MM.1S (cell line): ENCODE measurements around the gene SLC3A2.
"Not testable (repeated sequence)": the region's sequence is repeated elsewhere in the genome, so short reads cannot be mapped to it uniquely, and the experiment has no call there.

Experiments
- DNase-seq: peaks from one replicate; pipeline ENCODE4 v3.0.0-alpha.2; 2015
- H2AFZ ChIP-seq: fragments of 300-600 bp; sonication (generic); 2 replicates; pipeline ENCODE4 v1.6.0; 2016; ENCODE audit warnings: antibody characterized with exemption, low read length
- H3F3A ChIP-seq: fragments of 300-600 bp; sonication (generic); 2 replicates; pipeline ENCODE4 v1.6.1; 2016; ENCODE audit warnings: mild to moderate bottlenecking, antibody characterized with exemption, low read length, moderate library complexity, mixed read lengths; ENCODE audit not compliant: insufficient read depth
- H3K27ac ChIP-seq: fragments of 300-600 bp; sonication (generic); 2 replicates; pipeline ENCODE4 v1.5.1; 2016; ENCODE audit warnings: mild to moderate bottlenecking, low read length
- H3K27me3 ChIP-seq: fragments of 300-600 bp; sonication (generic); replicated peaks from 2 replicates; pipeline ENCODE4 v1.6.0; 2016; ENCODE audit warnings: low read length; ENCODE audit not compliant: insufficient read depth
- H3K36me3 ChIP-seq: fragments of 300-600 bp; sonication (generic); replicated peaks from 2 replicates; pipeline ENCODE4 v1.6.1; 2016; ENCODE audit warnings: mild to moderate bottlenecking, low read length, mixed read lengths; ENCODE audit not compliant: insufficient read depth
- H3K4me1 ChIP-seq: fragments of 300-600 bp; sonication (generic); 2 replicates; pipeline ENCODE4 v1.6.1; 2016; ENCODE audit warnings: low read length, mixed read lengths
- H3K4me2 ChIP-seq: fragments of 300-600 bp; sonication (generic); 2 replicates; pipeline ENCODE4 v1.6.0; 2016; ENCODE audit warnings: low read depth, low read length
- H3K4me3 ChIP-seq: fragments of 300-600 bp; sonication (generic); 2 replicates; pipeline ENCODE4 v1.5.1; 2016; ENCODE audit warnings: low read length, mixed read lengths
- H3K79me2 ChIP-seq: fragments of 300-600 bp; sonication (generic); 2 replicates; pipeline ENCODE4 v1.6.1; 2016; ENCODE audit warnings: mixed run types, low read length, mixed read lengths
- H3K9ac ChIP-seq: fragments of 300-600 bp; sonication (generic); 2 replicates; pipeline ENCODE4 v1.6.1; 2016; ENCODE audit warnings: low read length, mixed read lengths
- H3K9me2 ChIP-seq: fragments of 300-600 bp; sonication (generic); replicated peaks from 2 replicates; pipeline ENCODE4 v1.6.1; 2016; ENCODE audit warnings: mild to moderate bottlenecking, low read length, mixed read lengths; ENCODE audit not compliant: insufficient read depth
- H3K9me3 ChIP-seq: fragments of 300-600 bp; sonication (generic); replicated peaks from 2 replicates; pipeline ENCODE4 v1.6.1; 2016; ENCODE audit warnings: mild to moderate bottlenecking, low read length, mixed read lengths; ENCODE audit not compliant: insufficient read depth
- H4K20me1 ChIP-seq: fragments of 300-600 bp; sonication (generic); 2 replicates; pipeline ENCODE4 v1.6.1; 2016; ENCODE audit warnings: mild to moderate bottlenecking, low read length, moderate library complexity, mixed read lengths; ENCODE audit not compliant: insufficient read depth
- EZH2 ChIP-seq: fragments of 300-600 bp; sonication (generic); optimal IDR thresholded peaks from 2 replicates; pipeline ENCODE3; 2017; ENCODE audit warnings: low read depth, mild to moderate bottlenecking, antibody characterized with exemption, low read length, mixed read lengths
- EZH2phosphoT487 ChIP-seq: fragments of 300-600 bp; sonication (generic); IDR thresholded peaks from 2 replicates; pipeline ENCODE4 v1.6.1; 2018; ENCODE audit warnings: antibody characterized with exemption, low read length
- TF ChIP-seq, protein P1 (sequence below): fragments of 300-600 bp; sonication (generic); IDR thresholded peaks from 2 replicates; pipeline ENCODE4 v1.5.1; 2016; ENCODE audit warnings: antibody characterized with exemption, low read length, mixed read lengths

The SLC3A2 gene

DNA sequence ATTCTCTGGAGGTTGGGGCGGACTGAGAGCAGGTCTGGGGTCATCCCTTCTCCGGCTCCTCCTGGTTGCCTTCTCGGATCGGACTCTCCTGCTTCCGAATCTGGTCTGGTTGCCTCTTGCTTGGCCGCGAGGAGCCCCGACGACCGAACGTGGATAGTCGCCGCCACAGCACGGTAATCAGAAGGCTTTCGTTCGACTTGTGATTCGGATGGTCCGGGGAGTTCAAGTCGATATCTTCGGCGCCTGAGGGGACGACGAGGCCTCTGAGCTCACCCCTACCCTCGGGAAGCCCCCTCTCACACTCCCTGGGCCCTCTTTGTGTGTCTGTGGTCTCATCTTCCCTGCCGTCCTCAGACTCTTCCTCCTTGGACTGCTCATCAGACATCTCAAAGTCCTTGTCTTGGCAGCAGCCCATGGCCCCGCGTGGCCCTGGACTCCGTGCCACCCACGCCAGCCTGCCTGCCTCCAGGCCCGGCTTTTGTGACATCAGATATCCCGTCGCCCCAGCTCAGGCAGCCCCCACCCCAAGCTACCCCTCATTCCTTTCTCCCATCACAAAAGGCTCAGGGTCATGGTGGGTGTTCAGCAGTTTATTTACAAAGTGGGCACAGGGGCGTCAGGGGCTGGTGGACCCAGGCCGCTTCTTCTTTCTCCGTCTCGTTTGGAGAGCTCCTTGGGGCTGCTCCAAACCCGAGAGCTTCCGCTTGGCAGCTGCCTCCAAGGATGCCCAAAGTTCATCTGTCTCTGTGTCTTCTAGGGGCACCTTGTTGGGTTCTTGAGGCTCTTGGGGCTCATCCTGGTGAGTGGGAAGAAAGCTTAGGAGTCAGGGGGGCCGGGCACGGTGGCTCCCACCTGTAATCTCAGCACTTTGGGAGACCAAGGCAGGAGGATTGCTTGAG lies 48.1 kb upstream of the SLC3A2 start, which contains the start of gene TEX54:
Gene TEX54 (minus strand): TSS at position 506 of the 899 bp plus-strand sequence.
- Histone ChIP-seq H3K27ac (peak within 1 kb of the TSS; percentile 85), H3K9ac (peak within 1 kb of the TSS; percentile 97), H3K79me2 (peaks cover 86% of the 10 kb centered on the region), H4K20me1 (no peaks in the 10 kb centered on the region), H3K27me3 (no peaks in the 10 kb centered on the region), H2AFZ (peak within 1 kb of the TSS; percentile 59), H3K36me3 (no peaks in the 10 kb centered on the region; the same call in 1 of the 2 replicates), H3K4me3 (peak within 1 kb of the TSS; percentile 91), H3K4me2 (peak within 1 kb of the TSS; percentile 69), H3K4me1 (peaks cover 15% of the 10 kb centered on the region), H3K9me3 (no peaks in the 10 kb centered on the region), H3K9me2 (no peaks in the 10 kb centered on the region), H3F3A (peaks cover 19% of the 10 kb centered on the region)
- DNase-seq: no peak
- TF ChIP-seq, protein P1, sequence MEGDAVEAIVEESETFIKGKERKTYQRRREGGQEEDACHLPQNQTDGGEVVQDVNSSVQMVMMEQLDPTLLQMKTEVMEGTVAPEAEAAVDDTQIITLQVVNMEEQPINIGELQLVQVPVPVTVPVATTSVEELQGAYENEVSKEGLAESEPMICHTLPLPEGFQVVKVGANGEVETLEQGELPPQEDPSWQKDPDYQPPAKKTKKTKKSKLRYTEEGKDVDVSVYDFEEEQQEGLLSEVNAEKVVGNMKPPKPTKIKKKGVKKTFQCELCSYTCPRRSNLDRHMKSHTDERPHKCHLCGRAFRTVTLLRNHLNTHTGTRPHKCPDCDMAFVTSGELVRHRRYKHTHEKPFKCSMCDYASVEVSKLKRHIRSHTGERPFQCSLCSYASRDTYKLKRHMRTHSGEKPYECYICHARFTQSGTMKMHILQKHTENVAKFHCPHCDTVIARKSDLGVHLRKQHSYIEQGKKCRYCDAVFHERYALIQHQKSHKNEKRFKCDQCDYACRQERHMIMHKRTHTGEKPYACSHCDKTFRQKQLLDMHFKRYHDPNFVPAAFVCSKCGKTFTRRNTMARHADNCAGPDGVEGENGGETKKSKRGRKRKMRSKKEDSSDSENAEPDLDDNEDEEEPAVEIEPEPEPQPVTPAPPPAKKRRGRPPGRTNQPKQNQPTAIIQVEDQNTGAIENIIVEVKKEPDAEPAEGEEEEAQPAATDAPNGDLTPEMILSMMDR: no peak
- TF ChIP-seq EZH2phosphoT487 (no peak), EZH2 (no peak)

DNA sequence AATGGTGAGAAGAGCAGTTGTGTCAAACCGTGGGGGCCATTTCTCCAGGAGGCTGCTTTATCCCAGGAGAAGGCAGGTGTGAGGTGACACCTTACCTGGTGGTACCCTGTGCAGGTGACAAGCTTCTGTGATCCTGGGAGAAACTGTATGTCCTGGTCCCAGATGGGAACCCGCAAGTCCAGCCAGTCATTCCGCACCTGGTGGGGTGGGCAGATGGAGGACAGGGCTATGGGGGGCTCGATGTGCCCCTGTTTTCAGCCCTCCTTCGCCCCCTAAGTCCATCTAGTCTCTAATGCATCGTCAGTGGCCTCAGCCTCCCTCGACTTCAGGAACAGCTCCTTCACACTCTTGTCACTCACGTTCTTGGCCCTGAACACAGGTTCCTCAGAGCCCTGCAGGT lies 45.4 kb upstream of the SLC3A2 start:
- Histone ChIP-seq H3K4me1 (peaks cover 17% of the 10 kb centered on the region), H3K9ac (no peak overlapping the region), H3K9me3 (no peaks in the 10 kb centered on the region), H3K79me2 (peaks cover 82% of the 10 kb centered on the region), H2AFZ (no peak overlapping the region), H3F3A (peaks cover 27% of the 10 kb centered on the region), H3K4me2 (no peak overlapping the region), H3K9me2 (no peaks in the 10 kb centered on the region), H4K20me1 (no peaks in the 10 kb centered on the region), H3K27me3 (no peaks in the 10 kb centered on the region), H3K27ac (no peak overlapping the region), H3K4me3 (no peak overlapping the region), H3K36me3 (no peaks in the 10 kb centered on the region; the same call in 1 of the 2 replicates)
- no peak for DNase-seq
- TF ChIP-seq EZH2 (no peak), EZH2phosphoT487 (no peak)
- TF ChIP-seq, protein P1: no peak

DNA sequence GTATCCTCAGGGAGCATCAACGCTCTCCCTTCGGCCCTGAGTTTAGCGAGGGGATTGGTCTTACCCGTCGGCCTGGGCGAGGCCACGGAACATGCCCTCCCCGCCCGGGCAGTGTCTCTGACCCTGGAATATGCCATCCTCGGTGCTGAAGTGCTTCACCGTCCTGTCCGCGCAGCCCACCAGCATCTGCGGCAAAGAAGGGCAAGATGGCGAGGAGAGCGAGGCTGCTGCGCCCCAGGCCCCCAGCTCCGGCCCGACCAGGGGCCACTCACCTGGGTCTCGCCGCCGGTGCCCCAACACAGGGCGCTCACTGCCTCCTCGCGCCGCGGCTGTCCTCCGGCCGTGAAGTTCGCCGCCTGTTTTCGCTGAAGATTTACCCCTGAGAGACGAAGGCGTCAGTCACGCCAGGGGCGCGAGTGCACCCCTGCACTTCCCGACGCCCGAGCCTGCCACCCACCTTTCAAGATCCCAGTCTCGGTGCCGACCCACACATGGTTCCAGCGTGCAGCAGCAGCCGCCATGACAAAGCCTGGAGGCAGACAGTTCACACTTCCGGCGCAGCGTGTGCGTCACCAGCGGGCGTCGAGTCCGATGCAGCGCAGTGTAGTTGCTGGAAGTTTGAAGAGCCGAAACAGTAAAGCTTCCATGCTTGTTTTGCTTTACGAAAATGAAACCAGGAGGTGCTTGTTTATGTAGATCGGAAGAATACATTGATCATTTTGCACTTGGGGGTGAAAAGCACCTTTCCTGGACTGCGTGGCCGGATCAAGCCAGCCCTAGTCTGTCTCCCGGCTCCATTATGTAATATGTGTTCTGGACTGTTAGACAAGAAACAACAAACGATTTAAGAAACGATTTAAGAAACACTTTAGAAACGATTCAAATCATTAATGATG lies 41.4 kb upstream of the SLC3A2 start, which contains the start of gene WDR74:
Gene WDR74 (minus strand): TSS at position 541 of the 896 bp plus-strand sequence. CDS start 20 bp downstream, at position 521.
- Histone ChIP-seq H3K27ac (peak within 1 kb of the TSS; percentile 92), H4K20me1 (no peaks in the 10 kb centered on the region), H3K9me3 (no peaks in the 10 kb centered on the region), H3K27me3 (no peaks in the 10 kb centered on the region), H3K4me2 (peak within 1 kb of the TSS; percentile 83), H3K9me2 (no peaks in the 10 kb centered on the region), H3K79me2 (peaks cover 51% of the 10 kb centered on the region), H2AFZ (peak within 1 kb of the TSS; percentile 33), H3K4me1 (peaks cover 12% of the 10 kb centered on the region), H3K9ac (peak within 1 kb of the TSS; percentile 93), H3K36me3 (no peaks in the 10 kb centered on the region; the same call in 1 of the 2 replicates), H3K4me3 (peak within 1 kb of the TSS; percentile 96), H3F3A (peaks cover 27% of the 10 kb centered on the region)
- TF ChIP-seq, protein P1: no peak
- no peak for TF ChIP-seq EZH2phosphoT487
- peak; percentile 97 for DNase-seq

DNA sequence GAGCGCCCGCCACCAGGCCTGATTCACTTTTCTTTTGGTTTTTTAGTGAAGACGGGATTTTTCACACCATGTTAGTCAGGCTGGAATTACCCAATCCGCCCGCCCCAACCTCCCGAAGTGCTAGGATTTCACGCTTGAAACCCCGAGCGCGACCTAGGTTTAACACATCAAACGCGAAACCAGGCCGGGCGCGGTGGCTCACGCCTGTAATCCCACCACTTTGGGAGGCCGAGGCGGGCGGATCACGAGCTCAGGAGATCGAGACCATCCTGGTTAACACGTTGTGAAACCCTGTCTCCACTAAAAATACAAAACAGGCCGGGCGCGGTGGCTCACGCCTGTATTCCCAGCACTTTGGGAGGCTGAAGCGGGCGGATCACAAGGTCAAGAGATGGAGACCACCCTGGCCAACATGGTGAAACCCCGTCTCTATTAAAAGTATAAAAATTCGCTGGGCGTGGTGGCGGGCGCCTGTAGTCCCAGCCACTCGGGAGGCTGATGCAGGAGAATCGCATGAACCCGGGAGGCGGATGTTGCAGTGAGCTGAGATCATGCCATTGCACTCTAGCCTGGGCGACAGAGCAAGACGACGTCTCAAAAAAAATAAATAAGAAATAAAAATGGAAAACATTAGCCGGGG lies 39.9 kb upstream of the SLC3A2 start:
- peaks cover 12% of the 10 kb centered on the region for H3K4me1 ChIP-seq
- H3K27me3 ChIP-seq, H4K20me1 ChIP-seq, H3K36me3 ChIP-seq, H3K9me2 ChIP-seq, H3K9me3 ChIP-seq: not testable (repeated sequence)
- peaks cover 36% of the 10 kb centered on the region for H3K79me2 ChIP-seq
- peaks cover 22% of the 10 kb centered on the region for H3F3A ChIP-seq
- peak overlapping the region; percentile 92 for H3K27ac ChIP-seq
- H3K9ac ChIP-seq: peak overlapping the region; percentile 93
- 0 out of 2 replicates have a peak overlapping the region, but pooled peaks have one; percentile 30 for H2AFZ ChIP-seq
- H3K4me3 ChIP-seq: peak overlapping the region; percentile 96
- H3K4me2 ChIP-seq: peak overlapping the region; percentile 83
- DNase-seq: peak; percentile 72
